ENCODE measurements around the gene ATF6B. TPM values are rescaled to one million over a fixed set of nuclear protein-coding genes. Genes with fewer than 3 reads are reported as not detected.

ATF6B gene
- total and polyA plus RNA-seq, 2 of the 13 experiments (the other 11 are each of a cell fraction or from before 2014, with no cell fraction given), result 18.1 to 44.0 TPM

- no peak for TF ChIP-seq BCL3 (CRISPR knock-in tag; IDR thresholded peaks at IDR 0.05)
- TF ChIP-seq ZFY (CRISPR knock-in tag; IDR thresholded peaks at IDR 0.05), result peak; percentile 37; the same call in 1 of the 2 replicates
- TF ChIP-seq ZNF766 (CRISPR knock-in tag; IDR thresholded peaks at IDR 0.05; ENCODE audit: borderline replicate concordance), result 0 out of 2 replicates have a peak, but pooled peaks have one; percentile 21
- no peak for TF ChIP-seq ZNF331 (CRISPR knock-in tag; IDR thresholded peaks at IDR 0.05)
- 0 out of 2 replicates have a peak, but pooled peaks have one; percentile 33 for TF ChIP-seq ZNF576 (CRISPR knock-in tag; IDR thresholded peaks at IDR 0.05)
- TF ChIP-seq NR2F2 (IDR thresholded peaks at IDR 0.05; ENCODE audit: borderline replicate concordance, low read depth), result 0 out of 2 replicates have a peak, but pooled peaks have one; percentile 6
- no peak for TF ChIP-seq ZNF572 (CRISPR knock-in tag; IDR thresholded peaks at IDR 0.05)
- TF ChIP-seq ZNF275 (CRISPR knock-in tag; IDR thresholded peaks at IDR 0.05; ENCODE audit: borderline replicate concordance), result 0 out of 2 replicates have a peak, but pooled peaks have one; percentile 60
- 0 out of 2 replicates have a peak, but pooled peaks have one; percentile 41 for TF ChIP-seq ZNF773 (CRISPR knock-in tag; IDR thresholded peaks at IDR 0.05; ENCODE audit: borderline replicate concordance)
These were observed 683 bp downstream of the ATF6B start (continued) for GRCh38 chr6:32127409-32127716.

GRCh38 chr6:32126880-32127279 is 1.2 kb downstream of the ATF6B start:
- no peak overlapping the region for H2AFZ ChIP-seq (ENCODE audit: low read length)
- no peak for DNase-seq (ENCODE audit: low spot score)
- ChIA-PET CTCF (ENCODE audit: low intra/inter-chr PET ratio, low total read pairs) (no interaction called here), POLR2A (interaction anchor here (1.6 to 4.4 kb wide), 2 partner anchors 26 to 50 kb away, joined by 29 to 35 read pairs; partner anchors contain the start of genes AGPAT1 and PRRT1)
- FAIRE-seq, result no peak
- H3K36me3 ChIP-seq (replicated peaks in 1 of 2; ENCODE audit: control insufficient read depth in 1 of 2, insufficient read depth in 2 of 2, low read length in 2 of 2), result peaks cover 2 to 29% of the 10 kb centered on the region in 2 experiments; a peak in 4 of 5 replicates
- peaks cover 33% of the 10 kb centered on the region for H3K4me1 ChIP-seq (ENCODE audit: insufficient read depth, low read length)
- peaks cover 25% of the 10 kb centered on the region for H3K79me2 ChIP-seq (ENCODE audit: insufficient read depth, low read length)
- BruUV-seq (replicated peaks), result no TSS peak
- H3K9ac ChIP-seq (ENCODE audit: insufficient read depth, low read depth, low read length), result peak overlapping the region; percentile 86
- peak overlapping the region; percentile 95 to 100 (median 99) for H3K4me3 ChIP-seq (replicated peaks in 1 of 3; ENCODE audit: insufficient read depth in 1 of 3, low read depth in 2 of 3, low read length in 3 of 3)
- no peaks in the 10 kb centered on the region for H3K9me3 ChIP-seq (ENCODE audit: low read length)
- in situ Hi-C loops (cut with HindIII; ENCODE audit: extremely low pct_ligation_motif_present, low pct_unique_long_range_greater_than_20kb), result no loop called here
- H3K27me3 ChIP-seq (ENCODE audit: control insufficient read depth in 1 of 2, insufficient read depth in 2 of 2, low read length in 2 of 2), result no peaks in the 10 kb centered on the region; a peak in 1 of 5 replicates
- H4K20me1 ChIP-seq (ENCODE audit: insufficient read depth, low read length), result no peaks in the 10 kb centered on the region
- 78% methylated on average over 8 of the region's 8 CpGs for WGBS (ENCODE audit: low lambda C conversion rate)
- peak overlapping the region; percentile 93 for H3K4me2 ChIP-seq (ENCODE audit: low read depth, low read length)
- H3K27ac ChIP-seq (ENCODE audit: extremely low read length, insufficient read depth, low read length), result no peak overlapping the region
- intact Hi-C loops (cut with micrococcal nuclease; ENCODE audit: unreplicated experiment), result no loop called here
- ATAC-seq, result no peak
- TF ChIP-seq ZNF281 (CRISPR knock-in tag; IDR thresholded peaks at IDR 0.05; ENCODE audit: borderline replicate concordance), result no peak
- TF ChIP-seq E2F2 (CRISPR knock-in tag; IDR thresholded peaks at IDR 0.05; ENCODE audit: borderline replicate concordance), result no peak

Data from HepG2 (cell line).